ENCODE data around the gene SLC2A4. TPM values are rescaled to one million over a fixed set of nuclear protein-coding genes. Genes with fewer than 3 reads are reported as not detected.

SLC2A4 gene
- total RNA-seq, 1 donor from 2014 or later: 0.30 TPM

- Histone ChIP-seq H3K4me1 (ENCODE audit: insufficient read depth, low read length) (peaks cover 3% of the 10 kb centered on the region), H3K9me3 (ENCODE audit: insufficient read depth, low read depth, low read length) (no peaks in the 10 kb centered on the region), H3K9ac (ENCODE audit: low read length) (no peak overlapping the region), H2AFZ (ENCODE audit: low read depth, low read length) (no peak overlapping the region), H3K36me3 (ENCODE audit: insufficient read depth, low read length) (no peaks in the 10 kb centered on the region), H3K79me2 (ENCODE audit: insufficient read depth, low read length) (no peaks in the 10 kb centered on the region), H4K20me1 (ENCODE audit: insufficient read depth, low read length) (no peaks in the 10 kb centered on the region), H3K4me3 (ENCODE audit: insufficient read depth, low read depth, low read length) (no peak overlapping the region), H3K4me2 (ENCODE audit: low read length) (no peak overlapping the region), H3K27ac (ENCODE audit: low read depth, low read length) (no peak overlapping the region), H3K27me3 (ENCODE audit: insufficient read depth, low read length) (peaks cover 53% of the 10 kb centered on the region)
- Mint-ChIP-seq H3K36me3 (ENCODE audit: low read depth, unreplicated experiment) (peaks cover 2% of the 10 kb centered on the region), H3K9me3 (ENCODE audit: unreplicated experiment) (no peaks in the 10 kb centered on the region), H3K27ac (ENCODE audit: unreplicated experiment) (no peak overlapping the region), H3K4me1 (ENCODE audit: low read depth, unreplicated experiment) (peaks cover 2% of the 10 kb centered on the region), H3K27me3 (ENCODE audit: low read depth, unreplicated experiment) (peaks cover 70% of the 10 kb centered on the region), H3K4me3 (ENCODE audit: unreplicated experiment) (no peak overlapping the region)
- no peak for DNase-seq (ENCODE audit: low read depth)
- TF ChIP-seq, protein P1, sequence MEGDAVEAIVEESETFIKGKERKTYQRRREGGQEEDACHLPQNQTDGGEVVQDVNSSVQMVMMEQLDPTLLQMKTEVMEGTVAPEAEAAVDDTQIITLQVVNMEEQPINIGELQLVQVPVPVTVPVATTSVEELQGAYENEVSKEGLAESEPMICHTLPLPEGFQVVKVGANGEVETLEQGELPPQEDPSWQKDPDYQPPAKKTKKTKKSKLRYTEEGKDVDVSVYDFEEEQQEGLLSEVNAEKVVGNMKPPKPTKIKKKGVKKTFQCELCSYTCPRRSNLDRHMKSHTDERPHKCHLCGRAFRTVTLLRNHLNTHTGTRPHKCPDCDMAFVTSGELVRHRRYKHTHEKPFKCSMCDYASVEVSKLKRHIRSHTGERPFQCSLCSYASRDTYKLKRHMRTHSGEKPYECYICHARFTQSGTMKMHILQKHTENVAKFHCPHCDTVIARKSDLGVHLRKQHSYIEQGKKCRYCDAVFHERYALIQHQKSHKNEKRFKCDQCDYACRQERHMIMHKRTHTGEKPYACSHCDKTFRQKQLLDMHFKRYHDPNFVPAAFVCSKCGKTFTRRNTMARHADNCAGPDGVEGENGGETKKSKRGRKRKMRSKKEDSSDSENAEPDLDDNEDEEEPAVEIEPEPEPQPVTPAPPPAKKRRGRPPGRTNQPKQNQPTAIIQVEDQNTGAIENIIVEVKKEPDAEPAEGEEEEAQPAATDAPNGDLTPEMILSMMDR (IDR thresholded peaks at IDR 0.05; ENCODE audit: insufficient read depth, low read depth, low read length): no peak
- TF ChIP-seq EZH2 (IDR thresholded peaks at IDR 0.05; ENCODE audit: insufficient read depth, low read length): no peak
- FAIRE-seq: no peak
Observed at GRCh38 chr17:7290685-7291084, 9.2 kb downstream of the SLC2A4 start.

DNA sequence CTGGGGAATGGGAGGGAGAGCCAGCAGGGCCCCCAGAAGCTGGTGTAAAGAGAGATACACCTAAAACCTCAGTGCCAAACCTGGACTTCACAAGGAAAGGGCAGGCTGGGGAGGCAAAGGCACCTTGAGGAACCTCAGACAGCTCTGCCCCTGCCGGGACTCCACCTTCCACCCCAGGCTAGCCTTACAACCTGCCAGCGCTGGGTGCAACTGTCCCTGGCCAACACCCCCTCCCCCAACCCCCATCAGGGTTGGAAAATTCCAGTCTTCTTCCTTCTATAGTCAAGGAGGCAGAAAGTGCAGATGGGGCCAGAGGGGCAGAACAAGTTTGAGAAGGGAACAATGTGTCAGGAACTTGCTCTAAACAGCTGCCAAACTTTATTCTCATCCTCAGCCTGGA, 10.7 kb downstream of the SLC2A4 start:
- Mint-ChIP-seq H3K27me3 (ENCODE audit: low read depth, unreplicated experiment) (peaks cover 63% of the 10 kb centered on the region), H3K36me3 (ENCODE audit: low read depth, unreplicated experiment) (peaks cover 2% of the 10 kb centered on the region)

DNA sequence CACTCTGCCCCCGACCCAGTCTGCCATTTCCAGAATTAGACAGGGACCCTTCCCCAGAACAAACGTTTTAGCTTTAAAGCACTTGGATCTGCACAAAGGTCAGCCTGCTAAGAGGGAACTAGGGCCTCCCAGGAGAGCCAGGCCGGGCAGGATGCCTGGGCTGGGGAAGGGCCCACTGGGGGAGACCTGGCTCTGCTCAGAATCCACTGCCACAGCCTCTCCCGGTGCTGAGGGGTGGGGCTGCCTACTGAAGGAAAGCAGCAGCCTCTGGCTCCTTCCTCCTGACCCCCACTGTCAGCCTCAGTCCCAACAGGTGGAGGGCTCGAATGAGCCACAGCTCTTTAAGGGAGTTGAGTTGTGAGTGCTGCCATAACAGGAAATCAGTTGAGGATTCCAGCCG, 11.2 kb downstream of the SLC2A4 start:
- Mint-ChIP-seq H3K4me3 (ENCODE audit: unreplicated experiment) (peak overlapping the region; percentile 64), H3K27ac (ENCODE audit: unreplicated experiment) (no peak overlapping the region), H3K36me3 (ENCODE audit: low read depth, unreplicated experiment) (peaks cover 2% of the 10 kb centered on the region), H3K4me1 (ENCODE audit: low read depth, unreplicated experiment) (peaks cover 2% of the 10 kb centered on the region), H3K9me3 (ENCODE audit: unreplicated experiment) (no peaks in the 10 kb centered on the region), H3K27me3 (ENCODE audit: low read depth, unreplicated experiment) (peaks cover 58% of the 10 kb centered on the region)
- no peak overlapping the region for H3K4me3 ChIP-seq (ENCODE audit: insufficient read depth, low read depth, low read length)
- FAIRE-seq (no peak), DNase-seq (ENCODE audit: low read depth) (no peak)
- peaks cover 8% of the 10 kb centered on the region for H3K4me1 ChIP-seq (ENCODE audit: insufficient read depth, low read length)
- H3K79me2 ChIP-seq (ENCODE audit: insufficient read depth, low read length): no peaks in the 10 kb centered on the region
- H3K27me3 ChIP-seq (ENCODE audit: insufficient read depth, low read length): peaks cover 45% of the 10 kb centered on the region
- no peak for TF ChIP-seq EZH2 (IDR thresholded peaks at IDR 0.05; ENCODE audit: insufficient read depth, low read length)
- TF ChIP-seq, protein P1 (IDR thresholded peaks at IDR 0.05; ENCODE audit: insufficient read depth, low read depth, low read length): no peak
- H3K9ac ChIP-seq (ENCODE audit: low read length): no peak overlapping the region
- no peak overlapping the region for H2AFZ ChIP-seq (ENCODE audit: low read depth, low read length)
- H4K20me1 ChIP-seq (ENCODE audit: insufficient read depth, low read length): no peaks in the 10 kb centered on the region
- no peak overlapping the region for H3K27ac ChIP-seq (ENCODE audit: low read depth, low read length)
- no peaks in the 10 kb centered on the region for H3K9me3 ChIP-seq (ENCODE audit: insufficient read depth, low read depth, low read length)
- no peak overlapping the region for H3K4me2 ChIP-seq (ENCODE audit: low read length)
- no peaks in the 10 kb centered on the region for H3K36me3 ChIP-seq (ENCODE audit: insufficient read depth, low read length)

More for the DNA sequence above, 10.7 kb downstream of the SLC2A4 start:
- Histone ChIP-seq H2AFZ (ENCODE audit: low read depth, low read length) (no peak overlapping the region), H3K4me2 (ENCODE audit: low read length) (no peak overlapping the region), H3K9me3 (ENCODE audit: insufficient read depth, low read depth, low read length) (no peaks in the 10 kb centered on the region), H3K4me1 (ENCODE audit: insufficient read depth, low read length) (peaks cover 8% of the 10 kb centered on the region), H3K9ac (ENCODE audit: low read length) (no peak overlapping the region), H3K27ac (ENCODE audit: low read depth, low read length) (no peak overlapping the region), H3K36me3 (ENCODE audit: insufficient read depth, low read length) (no peaks in the 10 kb centered on the region), H3K4me3 (ENCODE audit: insufficient read depth, low read depth, low read length) (no peak overlapping the region), H3K27me3 (ENCODE audit: insufficient read depth, low read length) (peaks cover 47% of the 10 kb centered on the region), H4K20me1 (ENCODE audit: insufficient read depth, low read length) (no peaks in the 10 kb centered on the region), H3K79me2 (ENCODE audit: insufficient read depth, low read length) (no peaks in the 10 kb centered on the region)
- Mint-ChIP-seq H3K9me3 (ENCODE audit: unreplicated experiment) (no peaks in the 10 kb centered on the region), H3K4me1 (ENCODE audit: low read depth, unreplicated experiment) (peaks cover 2% of the 10 kb centered on the region), H3K4me3 (ENCODE audit: unreplicated experiment) (no peak overlapping the region), H3K27ac (ENCODE audit: unreplicated experiment) (no peak overlapping the region)
- TF ChIP-seq, protein P1 (IDR thresholded peaks at IDR 0.05; ENCODE audit: insufficient read depth, low read depth, low read length): no peak
- no peak for TF ChIP-seq EZH2 (IDR thresholded peaks at IDR 0.05; ENCODE audit: insufficient read depth, low read length)
- DNase-seq (ENCODE audit: low read depth): no peak
- no peak for FAIRE-seq

All from astrocyte (in vitro differentiated cells and primary cell).